CMK (cell line): ENCODE measurements around the gene CUEDC1.
"Not testable (repeated sequence)": the region's sequence is repeated elsewhere in the genome, so short reads cannot be mapped to it uniquely, and the experiment has no call there.

Experiments
- DNase-seq: peaks from one replicate; pipeline ENCODE4 v3.0.0-alpha.2; 2010; ENCODE audit warnings: low read depth

CUEDC1 gene

GRCh38 chr17:57984936-57985674 lies 29.9 kb upstream of the CUEDC1 start:
- no peak for DNase-seq

GRCh38 chr17:57984261-57984890 lies 29.2 kb upstream of the CUEDC1 start:
- no peak for DNase-seq

GRCh38 chr17:57983446-57983845 lies 28.2 kb upstream of the CUEDC1 start:
- no peak for DNase-seq

GRCh38 chr17:57982452-57983170 lies 27.4 kb upstream of the CUEDC1 start:
- DNase-seq, result no peak

GRCh38 chr17:57980522-57980921 lies 25.3 kb upstream of the CUEDC1 start:
- DNase-seq, result no peak

GRCh38 chr17:57979076-57979475 lies 23.9 kb upstream of the CUEDC1 start:
- no peak for DNase-seq

GRCh38 chr17:57976594-57976993 lies 21.4 kb upstream of the CUEDC1 start:
- no peak for DNase-seq

GRCh38 chr17:57975044-57975443 lies 19.8 kb upstream of the CUEDC1 start:
- no peak for DNase-seq

- DNase-seq, result not testable (repeated sequence)
Observed at GRCh38 chr17:57974053-57974824, 19.0 kb upstream of the CUEDC1 start.

GRCh38 chr17:57972151-57972550 lies 16.9 kb upstream of the CUEDC1 start:
- DNase-seq, result no peak

- DNase-seq, result no peak
Observed at GRCh38 chr17:57971572-57971971, 16.4 kb upstream of the CUEDC1 start.

GRCh38 chr17:57970710-57971109 lies 15.5 kb upstream of the CUEDC1 start:
- DNase-seq, result no peak

- DNase-seq, result no peak
Observed at GRCh38 chr17:57968456-57968855, 13.2 kb upstream of the CUEDC1 start.

GRCh38 chr17:57966875-57967274 lies 11.7 kb upstream of the CUEDC1 start:
- no peak for DNase-seq

- DNase-seq, result no peak
Observed at GRCh38 chr17:57966246-57966645, 11.0 kb upstream of the CUEDC1 start.

- DNase-seq, result no peak
Observed at GRCh38 chr17:57965521-57966160, 10.4 kb upstream of the CUEDC1 start.

GRCh38 chr17:57963149-57963511 lies 7.9 kb upstream of the CUEDC1 start:
- DNase-seq, result no peak

- DNase-seq, result no peak
Observed at GRCh38 chr17:57962279-57963148, 7.3 kb upstream of the CUEDC1 start.

GRCh38 chr17:57959929-57960328 lies 4.7 kb upstream of the CUEDC1 start:
- no peak for DNase-seq

- DNase-seq, result not testable (repeated sequence)
Observed at GRCh38 chr17:57958391-57958790, 3.2 kb upstream of the CUEDC1 start.

- DNase-seq, result no peak
Observed at GRCh38 chr17:57957886-57958285, 2.7 kb upstream of the CUEDC1 start.
